ENCODE results near the gene FRMD8. TPM values are rescaled to one million over a fixed set of nuclear protein-coding genes. Genes with fewer than 3 reads are reported as not detected.

The FRMD8 gene
- total RNA-seq, 2 donors from 2014 or later = 27.4 to 29.6 TPM

- H3K36me3 Mint-ChIP-seq (ENCODE audit: low read depth) = peaks cover 15% of the 10 kb centered on the region
Observed at GRCh38 chr11:65394125-65394536, 7.7 kb downstream of the FRMD8 start.

GRCh38 chr11:65395961-65396530 is 9.6 kb downstream of the FRMD8 start:
- TF ChIP-seq CTCF (conservative IDR thresholded peaks at IDR 0.05) = no peak
- H3K9me3 ChIP-seq (ENCODE audit: control insufficient read depth, low read length) = no peaks in the 10 kb centered on the region
- no peaks in the 10 kb centered on the region for H3K27me3 ChIP-seq (ENCODE audit: control insufficient read depth, insufficient read depth, low read length, poor library complexity, severe bottlenecking)
- no peak overlapping the region for H3K27ac ChIP-seq (ENCODE audit: low read depth, low read length)
- no peak overlapping the region for H3K27ac Mint-ChIP-seq
- DNase-seq = no peak
- H3K4me3 ChIP-seq (ENCODE audit: low read length) = no peak overlapping the region
- H3K4me1 ChIP-seq (ENCODE audit: control insufficient read depth, insufficient read depth, low read length) = no peaks in the 10 kb centered on the region
- no peaks in the 10 kb centered on the region for H3K9me3 Mint-ChIP-seq
- H3K36me3 Mint-ChIP-seq (ENCODE audit: low read depth) = peaks cover 26% of the 10 kb centered on the region
- 92 to 96% methylated on average over 8 to 15 of the region's 15 CpGs for WGBS, 2 experiments (ENCODE audit: insufficient coverage in 1 of 2, insufficient read length in 1 of 2)
- peaks cover 7% of the 10 kb centered on the region for H3K36me3 ChIP-seq (ENCODE audit: control insufficient read depth, insufficient read depth, low read length)
- H3K9ac ChIP-seq (ENCODE audit: extremely low read depth, low read length, poor library complexity, severe bottlenecking) = no peak overlapping the region
- H3K27me3 Mint-ChIP-seq (ENCODE audit: insufficient read depth) = no peaks in the 10 kb centered on the region
- H3K4me1 Mint-ChIP-seq = peaks cover 2% of the 10 kb centered on the region
- no peak overlapping the region for H3K4me3 Mint-ChIP-seq

More at GRCh38 chr11:65394125-65394536, 7.7 kb downstream of the FRMD8 start:
- DNase-seq = no peak
- Histone ChIP-seq H3K36me3 (ENCODE audit: control insufficient read depth, insufficient read depth, low read length) (peaks cover 7% of the 10 kb centered on the region), H3K4me3 (ENCODE audit: low read length) (no peak overlapping the region), H3K9me3 (ENCODE audit: control insufficient read depth, low read length) (no peaks in the 10 kb centered on the region), H3K27ac (ENCODE audit: low read depth, low read length) (no peak overlapping the region), H3K4me1 (ENCODE audit: control insufficient read depth, insufficient read depth, low read length) (no peaks in the 10 kb centered on the region), H3K27me3 (ENCODE audit: control insufficient read depth, insufficient read depth, low read length, poor library complexity, severe bottlenecking) (no peaks in the 10 kb centered on the region), H3K9ac (ENCODE audit: extremely low read depth, low read length, poor library complexity, severe bottlenecking) (no peak overlapping the region)
- Mint-ChIP-seq H3K4me1 (peaks cover 9% of the 10 kb centered on the region), H3K27me3 (ENCODE audit: insufficient read depth) (no peaks in the 10 kb centered on the region), H3K27ac (no peak overlapping the region), H3K4me3 (no peak overlapping the region), H3K9me3 (no peaks in the 10 kb centered on the region)
- 95 to 100% methylated on average over 2 to 20 of the region's 20 CpGs for WGBS, 2 experiments (ENCODE audit: insufficient coverage in 1 of 2, insufficient read length in 1 of 2)
- TF ChIP-seq CTCF (conservative IDR thresholded peaks at IDR 0.05) = no peak

- H3K9ac ChIP-seq (ENCODE audit: extremely low read depth, low read length, poor library complexity, severe bottlenecking) = no peak overlapping the region
- WGBS, 2 experiments (ENCODE audit: insufficient coverage in 1 of 2, insufficient read length in 1 of 2) = 95 to 97% methylated on average over 28 to 38 of the region's 38 CpGs
Observed at GRCh38 chr11:65396769-65397745, 10.6 kb downstream of the FRMD8 start.

More at GRCh38 chr11:65396769-65397745, 10.6 kb downstream of the FRMD8 start:
- no peak for DNase-seq
- Histone ChIP-seq H3K27me3 (ENCODE audit: control insufficient read depth, insufficient read depth, low read length, poor library complexity, severe bottlenecking) (no peaks in the 10 kb centered on the region), H3K36me3 (ENCODE audit: control insufficient read depth, insufficient read depth, low read length) (peaks cover 10% of the 10 kb centered on the region), H3K4me1 (ENCODE audit: control insufficient read depth, insufficient read depth, low read length) (no peaks in the 10 kb centered on the region), H3K9me3 (ENCODE audit: control insufficient read depth, low read length) (no peaks in the 10 kb centered on the region), H3K27ac (ENCODE audit: low read depth, low read length) (no peak overlapping the region), H3K4me3 (ENCODE audit: low read length) (no peak overlapping the region)
- Mint-ChIP-seq H3K27me3 (ENCODE audit: insufficient read depth) (no peaks in the 10 kb centered on the region), H3K36me3 (ENCODE audit: low read depth) (peaks cover 29% of the 10 kb centered on the region), H3K4me3 (no peak overlapping the region), H3K4me1 (peaks cover 4% of the 10 kb centered on the region), H3K9me3 (no peaks in the 10 kb centered on the region), H3K27ac (no peak overlapping the region)
- TF ChIP-seq CTCF (conservative IDR thresholded peaks at IDR 0.05) = no peak

All from endodermal cell (in vitro differentiated cells).